GM12878 (cell line): ENCODE results near the gene METTL27. TPM values are rescaled to one million over a fixed set of nuclear protein-coding genes. Genes with fewer than 3 reads are reported as not detected.

Experiments used
- BACH1 ChIP-seq: fragments of 450-650 bp; IDR thresholded peaks from 2 replicates; pipeline ENCODE4 v1.6.1; 2017; ENCODE audit warnings: mild to moderate bottlenecking, borderline replicate concordance
- CHD4 ChIP-seq: fragments of 200-600 bp; sonication (generic); IDR thresholded peaks from 2 replicates; pipeline ENCODE4 v1.6.1; 2016; ENCODE audit warnings: mild to moderate bottlenecking
- CTCF ChIP-seq, 3 experiments: IDR thresholded peaks in 2 of 3; conservative IDR thresholded peaks in 1 of 3; 2 replicates each; pipeline ENCODE4 v1.5.1; 2011; ENCODE audit warnings: low read depth in 3 of 3, low read length in 3 of 3, mild to moderate bottlenecking in 3 of 3, control low read depth in 2 of 3, moderate library complexity in 2 of 3, inconsistent platforms in 1 of 3, mixed read lengths in 1 of 3; ENCODE audit not compliant: control insufficient read depth in 2 of 3, insufficient read depth in 1 of 3; ENCODE audit errors: extremely low read depth in 1 of 3
- E4F1 ChIP-seq: fragments of 450-650 bp; IDR thresholded peaks from 2 replicates; pipeline ENCODE4 v1.6.1; 2018; ENCODE audit warnings: borderline replicate concordance, mild to moderate bottlenecking; ENCODE audit not compliant: partially characterized antibody
- EP300 ChIP-seq, 2 experiments: fragments of 150-350 bp in 1 of 2; IDR thresholded peaks; 2 replicates each; pipeline ENCODE4 v1.6.1; 2011 to 2012; ENCODE audit warnings: low read depth in 2 of 2, low read length in 2 of 2, borderline replicate concordance in 1 of 2, improper control_type of control experiment in 1 of 2, inconsistent platforms in 1 of 2; ENCODE audit not compliant: control insufficient read depth in 1 of 2
- NR2C1 ChIP-seq: fragments of 450-650 bp; IDR thresholded peaks from 2 replicates; pipeline ENCODE4 v1.6.1; 2017; ENCODE audit warnings: antibody characterized with exemption, mild to moderate bottlenecking, moderate library complexity
- RAD51 ChIP-seq: fragments of 450-650 bp; IDR thresholded peaks from 2 replicates; pipeline ENCODE4 v1.6.1; 2016; ENCODE audit warnings: moderate library complexity, mild to moderate bottlenecking, inconsistent platforms
- SMAD1 ChIP-seq: fragments of 450-650 bp; IDR thresholded peaks from 2 replicates; pipeline ENCODE4 v1.6.1; 2018; ENCODE audit warnings: mild to moderate bottlenecking, low read depth; ENCODE audit not compliant: partially characterized antibody
- ZNF24 ChIP-seq: fragments of 450-650 bp; IDR thresholded peaks from 2 replicates; pipeline ENCODE4 v1.6.1; 2017; ENCODE audit warnings: antibody characterized with exemption, mild to moderate bottlenecking
- polyA plus RNA-seq, 11 experiments: library from polyadenylated mRNA; depleted of rRNA in 4 of 11; unstranded in 6 of 11; stranded (reverse) in 5 of 11; fragments of >200 nt; fragmentation: Nextera tagmentation in 4 of 11; fragmentation: Illumina TruSeq in 1 of 11; extraction: Ambion mirVana in 4 of 11; extraction: Trizol in 1 of 11; gene quantifications; 1 replicate in 1 of 11; 2 replicates in 10 of 11; pipeline versions ENCODE4 v1.2.1 to v1.2.3, GENCODE V29; 2011 to 2016; ENCODE audit warnings: inconsistent platforms in 2 of 11, missing spikeins in 2 of 11, low read depth in 1 of 11
- total RNA-seq, 4 experiments: library from RNA; depleted of rRNA in 3 of 4; stranded (reverse); fragments of >200 nt in 3 of 4; fragmentation: Illumina TruSeq in 1 of 4; extraction: Trizol in 1 of 4; gene quantifications; 2 replicates each; pipeline versions ENCODE4 v1.2.1 to v1.2.3, GENCODE V29; 2013 to 2021

Gene METTL27
- total and polyA plus RNA-seq, 10 of the 15 experiments (the other 5 are each of a cell fraction or from before 2014, with no cell fraction given), result 0.10 to 3.4 (median 0.68) TPM

GRCh38 chr7:73809467-73809951 is 32.8 kb downstream of the METTL27 start (continued):
- TF ChIP-seq CTCF (IDR thresholded peaks at IDR 0.05 in 2 of 3, conservative IDR thresholded peaks at IDR 0.05 in 1 of 3; ENCODE audit: control insufficient read depth in 2 of 3, extremely low read depth in 1 of 3, insufficient read depth in 1 of 3, low read depth in 3 of 3, low read length in 3 of 3) (no peak), RAD51 (no peak), ZNF24 (no peak), EP300 (IDR thresholded peaks at IDR 0.05; ENCODE audit: borderline replicate concordance in 1 of 2, control insufficient read depth in 1 of 2, low read depth in 2 of 2, low read length in 2 of 2) (no peak), SMAD1 (no peak), E4F1 (no peak), BACH1 (no peak), NR2C1 (no peak), CHD4 (no peak)
- TF ChIP-seq, all 136 proteins: peak for 0
